Measurements from ENCODE around the gene XRCC2. TPM values are rescaled to one million over a fixed set of nuclear protein-coding genes. Genes with fewer than 3 reads are reported as not detected.

XRCC2 gene
- total and polyA plus RNA-seq, 2 of the 4 experiments (the other 2 are of a cell fraction) = 2.2 to 3.6 TPM

DNA sequence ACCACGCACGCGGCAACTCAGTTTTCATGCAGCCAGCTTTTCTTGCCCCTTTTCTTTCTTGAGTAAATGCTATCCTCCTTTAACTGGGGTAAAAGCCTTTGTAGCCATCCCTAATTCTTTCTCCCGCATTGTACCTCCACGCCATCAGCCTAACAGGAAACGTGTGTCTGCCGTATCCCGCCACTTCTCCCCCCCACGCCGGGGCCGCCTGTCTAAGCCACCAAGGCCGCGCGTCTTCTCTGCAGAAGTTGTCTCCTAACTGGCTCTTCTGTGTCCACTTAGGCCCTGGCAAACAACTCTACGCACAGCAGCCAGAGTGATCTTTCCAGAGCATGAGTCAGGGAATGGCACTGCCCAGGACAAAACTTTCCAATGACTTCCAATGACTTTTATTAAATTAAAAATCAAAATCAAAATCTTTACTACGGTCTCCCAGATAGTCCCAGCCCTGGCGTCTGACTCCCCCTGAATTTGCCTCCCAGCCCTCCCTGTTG lies 74.6 kb downstream of the XRCC2 start:
- Histone ChIP-seq H3K27me3 (ENCODE audit: control insufficient read depth, insufficient read depth, low read length) (no peaks in the 10 kb centered on the region), H2AFZ (replicated peaks; ENCODE audit: low read length, poor library complexity) (no peak overlapping the region), H2AK9ac (replicated peaks; ENCODE audit: low read depth, low read length, poor library complexity) (no peak overlapping the region), H2AK5ac (ENCODE audit: low read depth, low read length) (no peak overlapping the region), H4K5ac (ENCODE audit: low read depth, low read length) (no peak overlapping the region), H2BK120ac (ENCODE audit: low read depth, low read length) (no peak overlapping the region), H2BK5ac (ENCODE audit: low read depth, low read length, poor library complexity, severe bottlenecking) (no peak overlapping the region), H3K56ac (ENCODE audit: extremely low read depth, insufficient read depth, low read length) (no peak overlapping the region), H3K4me1 (ENCODE audit: control insufficient read depth, insufficient read depth, low read length) (no peaks in the 10 kb centered on the region), H4K91ac (ENCODE audit: insufficient read depth, low read depth, low read length) (no peak overlapping the region), H2BK15ac (ENCODE audit: low read depth, low read length) (no peak overlapping the region), H3K9me3 (ENCODE audit: control insufficient read depth, insufficient read depth, low read length) (no peaks in the 10 kb centered on the region), H3K9me1 (ENCODE audit: insufficient read depth, low read length) (no peaks in the 10 kb centered on the region), H3K23ac (ENCODE audit: low read depth, low read length) (no peak overlapping the region), H3K36me3 (ENCODE audit: control insufficient read depth, insufficient read depth, low read length) (no peaks in the 10 kb centered on the region), H3K4me3 (ENCODE audit: insufficient read depth, low read depth, low read length) (no peak overlapping the region), H3K18ac (ENCODE audit: low read depth, low read length) (no peak overlapping the region), H4K8ac (ENCODE audit: low read depth in 2 of 2, low read length in 2 of 2) (no peak overlapping the region), H3K4me2 (ENCODE audit: low read depth, low read length) (no peak overlapping the region), H3K14ac (replicated peaks; ENCODE audit: low read depth, low read length) (no peak overlapping the region), H3K27ac (ENCODE audit: insufficient read depth, low read length) (no peak overlapping the region), H3K9ac (ENCODE audit: low read depth, low read length) (no peak overlapping the region), H3K4ac (ENCODE audit: low read depth, low read length) (no peak overlapping the region), H4K20me1 (ENCODE audit: insufficient read depth, low read length) (no peaks in the 10 kb centered on the region), H2BK20ac (ENCODE audit: low read depth, low read length) (no peak overlapping the region), H3K79me1 (ENCODE audit: low read depth in 1 of 2, low read length in 2 of 2) (no peaks in the 10 kb centered on the region)
- DNase-seq = no peak
- TF ChIP-seq, protein P1, sequence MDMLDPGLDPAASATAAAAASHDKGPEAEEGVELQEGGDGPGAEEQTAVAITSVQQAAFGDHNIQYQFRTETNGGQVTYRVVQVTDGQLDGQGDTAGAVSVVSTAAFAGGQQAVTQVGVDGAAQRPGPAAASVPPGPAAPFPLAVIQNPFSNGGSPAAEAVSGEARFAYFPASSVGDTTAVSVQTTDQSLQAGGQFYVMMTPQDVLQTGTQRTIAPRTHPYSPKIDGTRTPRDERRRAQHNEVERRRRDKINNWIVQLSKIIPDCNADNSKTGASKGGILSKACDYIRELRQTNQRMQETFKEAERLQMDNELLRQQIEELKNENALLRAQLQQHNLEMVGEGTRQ (IDR thresholded peaks at IDR 0.05; ENCODE audit: low read depth, low read length) = no peak
- TF ChIP-seq RAD21 (IDR thresholded peaks at IDR 0.05; ENCODE audit: low read length) (no peak), NFE2L2 (IDR thresholded peaks at IDR 0.05; ENCODE audit: low read depth, low read length) (no peak), RFX5 (IDR thresholded peaks at IDR 0.05; ENCODE audit: low read depth, low read length) (no peak), POLR2A (IDR thresholded peaks at IDR 0.05; ENCODE audit: low read depth, low read length) (no peak), SMC3 (IDR thresholded peaks at IDR 0.05; ENCODE audit: low read depth, low read length) (no peak), FOS (IDR thresholded peaks at IDR 0.05; ENCODE audit: low read depth, low read length) (no peak), MAFK (IDR thresholded peaks at IDR 0.05; ENCODE audit: low read depth, low read length) (no peak), BHLHE40 (IDR thresholded peaks at IDR 0.05; ENCODE audit: low read depth, low read length) (no peak), RCOR1 (IDR thresholded peaks at IDR 0.05; ENCODE audit: insufficient replicate concordance, low read length) (no peak), MXI1 (IDR thresholded peaks at IDR 0.05; ENCODE audit: borderline replicate concordance, low read depth, low read length) (no peak), MAZ (IDR thresholded peaks at IDR 0.05; ENCODE audit: borderline replicate concordance, low read depth, low read length) (no peak), CEBPB (IDR thresholded peaks at IDR 0.05; ENCODE audit: low read depth, low read length) (no peak), CHD1 (IDR thresholded peaks at IDR 0.05; ENCODE audit: low read depth, low read length) (no peak)
- TF ChIP-seq, protein P2, sequence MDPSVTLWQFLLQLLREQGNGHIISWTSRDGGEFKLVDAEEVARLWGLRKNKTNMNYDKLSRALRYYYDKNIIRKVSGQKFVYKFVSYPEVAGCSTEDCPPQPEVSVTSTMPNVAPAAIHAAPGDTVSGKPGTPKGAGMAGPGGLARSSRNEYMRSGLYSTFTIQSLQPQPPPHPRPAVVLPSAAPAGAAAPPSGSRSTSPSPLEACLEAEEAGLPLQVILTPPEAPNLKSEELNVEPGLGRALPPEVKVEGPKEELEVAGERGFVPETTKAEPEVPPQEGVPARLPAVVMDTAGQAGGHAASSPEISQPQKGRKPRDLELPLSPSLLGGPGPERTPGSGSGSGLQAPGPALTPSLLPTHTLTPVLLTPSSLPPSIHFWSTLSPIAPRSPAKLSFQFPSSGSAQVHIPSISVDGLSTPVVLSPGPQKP (IDR thresholded peaks at IDR 0.05; ENCODE audit: borderline replicate concordance, low read depth, low read length) = no peak
- TF ChIP-seq, protein P3, sequence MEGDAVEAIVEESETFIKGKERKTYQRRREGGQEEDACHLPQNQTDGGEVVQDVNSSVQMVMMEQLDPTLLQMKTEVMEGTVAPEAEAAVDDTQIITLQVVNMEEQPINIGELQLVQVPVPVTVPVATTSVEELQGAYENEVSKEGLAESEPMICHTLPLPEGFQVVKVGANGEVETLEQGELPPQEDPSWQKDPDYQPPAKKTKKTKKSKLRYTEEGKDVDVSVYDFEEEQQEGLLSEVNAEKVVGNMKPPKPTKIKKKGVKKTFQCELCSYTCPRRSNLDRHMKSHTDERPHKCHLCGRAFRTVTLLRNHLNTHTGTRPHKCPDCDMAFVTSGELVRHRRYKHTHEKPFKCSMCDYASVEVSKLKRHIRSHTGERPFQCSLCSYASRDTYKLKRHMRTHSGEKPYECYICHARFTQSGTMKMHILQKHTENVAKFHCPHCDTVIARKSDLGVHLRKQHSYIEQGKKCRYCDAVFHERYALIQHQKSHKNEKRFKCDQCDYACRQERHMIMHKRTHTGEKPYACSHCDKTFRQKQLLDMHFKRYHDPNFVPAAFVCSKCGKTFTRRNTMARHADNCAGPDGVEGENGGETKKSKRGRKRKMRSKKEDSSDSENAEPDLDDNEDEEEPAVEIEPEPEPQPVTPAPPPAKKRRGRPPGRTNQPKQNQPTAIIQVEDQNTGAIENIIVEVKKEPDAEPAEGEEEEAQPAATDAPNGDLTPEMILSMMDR (conservative IDR thresholded peaks at IDR 0.05; ENCODE audit: low read depth, low read length) = no peak
- in situ Hi-C loops (cut with MboI; ENCODE audit: low sequenced_read_pairs) (no loop called here), dilution Hi-C loops (cut with HindIII; ENCODE audit: low sequenced_read_pairs, unreplicated experiment) (no loop called here), intact Hi-C loops (cut with micrococcal nuclease) (no loop called here)
- CTCF ChIA-PET = no interaction called here
- 78% methylated on average over 14 of the region's 17 CpGs; no CpG with 5 or more reads in 1 of the 2 experiments for WGBS, 2 experiments (ENCODE audit: extremely low coverage in 2 of 2, insufficient read length in 1 of 2)
- BruUV-seq (replicated peaks) = no TSS peak
- POLR2A ChIA-PET (ENCODE audit: unreplicated experiment) = no interaction called here
- no peak for ATAC-seq (ENCODE audit: low read depth)

All from IMR-90 (cell line).